ENCODE measurements around the gene PTH2.
A peak's percentile ranks its signal among the peaks of the same experiment; 100 is the strongest.
"Not testable (repeated sequence)": the region's sequence is repeated elsewhere in the genome, so short reads cannot be mapped to it uniquely, and the experiment has no call there.

Gene PTH2

GRCh38 chr19:49447485-49448431 is 24.5 kb upstream of the PTH2 start:
- DNase-seq (ENCODE audit: low spot score) = peak; percentile 50

- no peak for DNase-seq (ENCODE audit: low spot score)
Measured at GRCh38 chr19:49445997-49446396, 22.8 kb upstream of the PTH2 start.

- DNase-seq (ENCODE audit: low spot score) = not testable (repeated sequence)
Measured at GRCh38 chr19:49444100-49444700, 21.0 kb upstream of the PTH2 start.

GRCh38 chr19:49443366-49444099 is 20.3 kb upstream of the PTH2 start:
- peak; percentile 69 for DNase-seq (ENCODE audit: low spot score)

- DNase-seq (ENCODE audit: low spot score) = peak; percentile 84
Measured at GRCh38 chr19:49442771-49443365, 19.6 kb upstream of the PTH2 start.

GRCh38 chr19:49442354-49442753 is 19.1 kb upstream of the PTH2 start:
- no peak for DNase-seq (ENCODE audit: low spot score)

GRCh38 chr19:49441960-49442350 is 18.7 kb upstream of the PTH2 start:
- no peak for DNase-seq (ENCODE audit: low spot score)

GRCh38 chr19:49441210-49441959 is 18.1 kb upstream of the PTH2 start, which contains the start of gene SLC17A7:
TSS of gene SLC17A7 (minus strand) at chr19:49441527. CDS start at chr19:49441379, 148 bp downstream.
- DNase-seq (ENCODE audit: low spot score) = peak; percentile 82

GRCh38 chr19:49440439-49441209 is 17.4 kb upstream of the PTH2 start:
- DNase-seq (ENCODE audit: low spot score) = no peak

- DNase-seq (ENCODE audit: low spot score) = no peak
Measured at GRCh38 chr19:49439836-49440235, 16.6 kb upstream of the PTH2 start.

- DNase-seq (ENCODE audit: low spot score) = no peak
Measured at GRCh38 chr19:49438261-49438660, 15.0 kb upstream of the PTH2 start.

GRCh38 chr19:49437231-49437630 is 14.0 kb upstream of the PTH2 start:
- no peak for DNase-seq (ENCODE audit: low spot score)

GRCh38 chr19:49436381-49437017 is 13.3 kb upstream of the PTH2 start:
- peak; percentile 74 for DNase-seq (ENCODE audit: low spot score)

GRCh38 chr19:49435670-49436069 is 12.4 kb upstream of the PTH2 start:
- DNase-seq (ENCODE audit: low spot score) = no peak

- no peak for DNase-seq (ENCODE audit: low spot score)
Measured at GRCh38 chr19:49434907-49435583, 11.8 kb upstream of the PTH2 start.

- DNase-seq (ENCODE audit: low spot score) = no peak
Measured at GRCh38 chr19:49433240-49433901, 10.1 kb upstream of the PTH2 start.

GRCh38 chr19:49432141-49433073 is 9.2 kb upstream of the PTH2 start:
- peak; percentile 54 for DNase-seq (ENCODE audit: low spot score)

GRCh38 chr19:49431330-49431749 is 8.1 kb upstream of the PTH2 start:
- no peak for DNase-seq (ENCODE audit: low spot score)
